NCI-H82 treated with DMSO at 0.1 percent for 48 hours (cell line): ENCODE results near the gene CXCL8.

Experiments used
- DNase-seq: peaks from one replicate; lab custom pipeline; 2025; ENCODE audit not compliant: unreplicated experiment; lab: John Stamatoyannopoulos, UW

CXCL8 gene

GRCh38 chr4:73718375-73719373, 21.7 kb upstream of the CXCL8 start:
- no peak for DNase-seq

DNA sequence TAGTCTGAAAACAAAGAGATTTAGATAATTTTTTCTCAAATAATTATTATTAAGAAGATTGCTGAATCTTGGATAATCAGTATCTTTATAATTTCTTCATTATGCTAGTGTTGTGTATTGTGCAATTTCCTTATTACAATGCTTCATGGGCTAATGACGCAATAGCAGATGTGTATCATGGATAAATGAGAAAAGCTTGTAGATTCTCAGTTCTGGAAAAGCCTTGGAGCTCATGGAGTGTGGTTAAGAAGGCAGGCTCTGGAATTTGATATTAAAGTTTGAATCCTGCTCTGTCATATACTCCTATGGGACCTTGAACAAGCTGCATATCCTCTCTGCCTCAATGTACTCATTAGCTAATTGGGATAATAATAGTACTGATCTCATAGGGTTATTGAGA, 18.9 kb upstream of the CXCL8 start:
- DNase-seq, result no peak

- no peak for DNase-seq
Observed at GRCh38 chr4:73721909-73722308, 18.5 kb upstream of the CXCL8 start.

DNA sequence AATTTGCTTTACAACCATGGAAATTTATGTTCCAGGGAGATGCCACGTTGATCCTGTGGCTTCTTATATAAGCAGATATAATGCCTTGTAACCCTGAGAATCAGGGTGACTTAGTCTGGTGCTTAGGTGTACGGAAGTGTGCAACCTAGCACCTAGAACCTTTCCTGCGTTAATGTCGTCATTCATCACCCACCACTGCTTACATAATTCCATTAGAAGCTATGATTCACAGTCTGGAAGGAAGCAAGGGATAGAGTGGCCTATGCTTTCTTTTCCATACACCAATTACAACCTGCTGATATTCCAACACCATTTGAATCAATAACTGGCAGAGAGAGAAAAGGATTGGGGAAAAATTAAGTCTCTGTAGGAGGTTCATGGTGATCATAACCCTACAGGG, 17.3 kb upstream of the CXCL8 start:
- DNase-seq, result no peak

- no peak for DNase-seq
Observed at GRCh38 chr4:73723928-73724327, 16.4 kb upstream of the CXCL8 start.

DNA sequence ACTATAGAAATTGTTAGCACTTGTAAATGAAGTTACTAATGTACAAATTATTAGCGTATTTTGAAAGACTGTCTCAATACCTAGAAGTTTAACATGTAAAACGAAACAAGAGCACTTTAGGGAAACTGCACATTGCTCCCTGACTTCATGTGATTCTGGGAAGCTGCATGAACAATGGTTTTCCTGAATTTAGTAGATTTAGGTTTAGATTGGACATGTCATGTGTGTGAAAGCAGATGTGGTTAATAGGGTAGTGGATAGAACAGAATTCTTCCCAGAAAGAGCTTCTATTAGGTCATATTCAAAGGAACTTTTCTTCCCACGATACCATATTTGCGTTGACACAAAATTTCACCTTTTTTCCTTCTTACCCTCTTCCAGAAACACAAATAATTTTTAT, 14.9 kb upstream of the CXCL8 start:
- no peak for DNase-seq

DNA sequence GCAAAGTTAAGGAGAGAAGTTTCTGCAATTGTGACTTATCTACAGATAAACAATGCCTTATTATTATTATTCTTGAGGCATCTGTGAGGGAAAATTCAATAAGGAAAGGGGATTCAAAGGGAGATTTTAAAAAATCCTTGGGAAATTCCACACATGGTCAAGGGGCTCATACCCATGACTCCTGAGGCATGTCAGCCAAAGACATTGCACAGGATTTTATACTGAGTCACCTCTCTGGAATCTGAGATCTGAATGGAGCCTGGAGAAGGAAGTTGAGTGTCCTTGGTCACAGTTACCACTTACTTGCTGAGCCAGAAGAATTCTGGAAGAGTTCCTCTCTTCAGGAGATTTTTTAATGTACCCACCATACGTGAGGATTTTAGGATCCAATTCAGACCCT, 14.4 kb upstream of the CXCL8 start:
- DNase-seq, result no peak

- DNase-seq, result no peak
Observed at GRCh38 chr4:73727685-73728084, 12.7 kb upstream of the CXCL8 start.

GRCh38 chr4:73728091-73728741, 12.2 kb upstream of the CXCL8 start:
- no peak for DNase-seq

DNA sequence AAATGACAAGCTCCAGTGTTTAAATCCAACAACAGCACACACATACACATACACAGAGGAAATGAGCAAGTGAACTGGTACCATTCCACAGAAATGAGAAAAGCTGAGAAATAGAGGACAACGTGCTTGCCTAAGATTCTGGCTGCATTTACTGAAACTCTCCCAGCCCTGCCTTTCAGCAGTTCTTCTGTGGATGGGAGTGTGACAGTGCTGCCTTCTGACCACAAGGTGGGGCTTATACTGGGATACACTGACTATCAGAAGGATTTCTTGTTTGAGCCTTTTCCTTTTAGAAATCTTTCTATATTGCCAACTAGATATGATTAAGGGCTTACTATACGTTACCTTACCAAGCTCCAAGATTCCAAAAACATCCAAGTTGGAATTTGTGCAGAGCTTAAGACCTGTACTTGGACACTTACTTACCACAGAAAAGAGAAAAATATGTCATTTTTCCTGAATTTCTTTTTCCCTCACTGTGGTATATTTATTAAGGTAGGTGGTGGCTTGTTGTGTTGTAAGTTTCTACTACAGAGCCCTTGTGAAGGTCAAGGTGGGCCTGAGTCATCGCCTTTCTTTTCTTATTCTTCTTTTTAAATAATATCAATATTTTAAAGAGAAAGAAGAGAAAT, 10.7 kb upstream of the CXCL8 start:
- peak; percentile 33 for DNase-seq

- DNase-seq, result no peak
Observed at GRCh38 chr4:73730292-73730691, 10.1 kb upstream of the CXCL8 start.

DNA sequence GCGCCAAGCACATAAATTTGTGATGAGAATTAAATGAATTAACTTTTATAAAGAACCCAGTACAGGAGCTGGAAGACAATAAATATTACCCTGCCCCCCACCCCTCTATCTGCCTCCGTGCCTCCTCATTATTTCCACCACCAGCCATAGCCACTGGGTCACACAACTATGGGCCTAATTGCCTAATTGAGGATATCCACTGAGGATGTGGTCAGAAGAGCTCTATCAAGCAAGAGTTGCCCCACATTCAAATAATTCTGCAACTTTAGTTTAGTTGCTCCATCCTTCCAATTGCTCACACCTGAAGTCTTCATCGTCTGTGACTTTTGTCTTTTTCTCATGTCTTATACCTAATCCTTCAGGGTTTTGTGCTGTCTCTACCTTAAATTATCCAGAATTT, 9.5 kb upstream of the CXCL8 start:
- no peak for DNase-seq

GRCh38 chr4:73731968-73732610, 8.3 kb upstream of the CXCL8 start:
- DNase-seq, result no peak

GRCh38 chr4:73732759-73733431, 7.5 kb upstream of the CXCL8 start:
- no peak for DNase-seq

DNA sequence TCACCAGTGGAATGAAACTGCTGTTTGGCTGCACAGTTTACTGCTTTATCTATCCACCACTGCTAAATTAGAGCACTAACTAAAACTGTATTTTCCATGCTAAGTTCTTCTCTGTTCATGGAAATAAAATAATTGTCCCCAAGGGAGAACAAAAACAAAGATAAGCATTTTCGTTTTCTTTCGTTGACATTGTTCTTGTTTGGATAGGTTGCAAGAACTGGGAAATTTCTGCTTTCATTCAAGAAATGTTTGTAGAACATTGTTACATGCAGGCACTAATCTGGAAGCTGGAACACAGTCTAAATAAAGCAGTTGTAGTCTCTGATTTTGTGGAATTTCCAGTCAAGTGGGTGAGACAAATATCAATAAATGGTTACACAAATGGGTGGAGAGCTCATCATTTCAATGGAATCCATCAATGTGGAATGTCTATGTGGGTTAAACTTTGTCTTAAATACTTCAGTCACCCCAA, 5.8 kb upstream of the CXCL8 start:
- DNase-seq, result no peak

- DNase-seq, result no peak
Observed at GRCh38 chr4:73735231-73735630, 5.1 kb upstream of the CXCL8 start.

GRCh38 chr4:73741031-73741749, 821 bp downstream of the CXCL8 start:
- no peak for DNase-seq

- DNase-seq, result no peak
Observed at GRCh38 chr4:73741750-73742489, 1.6 kb downstream of the CXCL8 start.

DNA sequence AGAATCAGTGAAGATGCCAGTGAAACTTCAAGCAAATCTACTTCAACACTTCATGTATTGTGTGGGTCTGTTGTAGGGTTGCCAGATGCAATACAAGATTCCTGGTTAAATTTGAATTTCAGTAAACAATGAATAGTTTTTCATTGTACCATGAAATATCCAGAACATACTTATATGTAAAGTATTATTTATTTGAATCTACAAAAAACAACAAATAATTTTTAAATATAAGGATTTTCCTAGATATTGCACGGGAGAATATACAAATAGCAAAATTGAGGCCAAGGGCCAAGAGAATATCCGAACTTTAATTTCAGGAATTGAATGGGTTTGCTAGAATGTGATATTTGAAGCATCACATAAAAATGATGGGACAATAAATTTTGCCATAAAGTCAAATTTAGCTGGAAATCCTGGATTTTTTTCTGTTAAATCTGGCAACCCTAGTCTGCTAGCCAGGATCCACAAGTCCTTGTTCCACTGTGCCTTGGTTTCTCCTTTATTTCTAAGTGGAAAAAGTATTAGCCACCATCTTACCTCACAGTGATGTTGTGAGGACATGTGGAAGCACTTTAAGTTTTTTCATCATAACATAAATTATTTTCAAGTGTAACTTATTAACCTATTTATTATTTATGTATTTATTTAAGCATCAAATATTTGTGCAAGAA, 2.3 kb downstream of the CXCL8 start:
- no peak for DNase-seq
